Epithelial cell of esophagus (primary cell): ENCODE data around the gene PLA2G2C.

ENCODE experiments used
- DNase-seq: peaks from one replicate; pipeline ENCODE4 v3.0.0; 2010; ENCODE audit warnings: low read depth
- H3K4me3 ChIP-seq: 2 replicates; pipeline ENCODE4 v1.5.1; 2011; ENCODE audit warnings: mild to moderate bottlenecking, low read length, control low read depth
- CTCF ChIP-seq: IDR thresholded peaks from 2 replicates; pipeline ENCODE4 v1.5.1; 2011; ENCODE audit warnings: low read depth, mild to moderate bottlenecking, low read length, control low read depth, inconsistent platforms; ENCODE audit not compliant: insufficient read depth; ENCODE audit errors: missing control alignments

The PLA2G2C gene

DNA sequence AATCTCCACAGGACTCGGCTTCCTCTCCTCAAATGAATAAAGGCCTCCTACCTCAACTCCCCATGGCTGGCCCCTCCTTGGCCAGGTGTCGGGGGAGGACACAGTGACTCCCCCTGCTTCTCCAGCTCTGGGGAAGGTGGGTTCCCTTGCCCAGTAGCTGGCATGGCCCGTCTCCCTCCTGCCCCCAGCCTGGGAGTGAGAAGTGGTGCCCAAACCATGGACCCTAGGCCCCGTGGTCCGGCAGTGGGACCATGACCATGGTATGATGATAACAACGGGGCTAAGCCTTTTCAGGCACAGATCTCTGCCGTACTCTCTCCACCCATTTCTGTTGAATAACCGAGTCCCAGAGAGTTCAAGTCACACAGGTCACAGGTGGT, 36.0 kb downstream of the PLA2G2C start:
- no peak for TF ChIP-seq CTCF
- no peak overlapping the region for H3K4me3 ChIP-seq

DNA sequence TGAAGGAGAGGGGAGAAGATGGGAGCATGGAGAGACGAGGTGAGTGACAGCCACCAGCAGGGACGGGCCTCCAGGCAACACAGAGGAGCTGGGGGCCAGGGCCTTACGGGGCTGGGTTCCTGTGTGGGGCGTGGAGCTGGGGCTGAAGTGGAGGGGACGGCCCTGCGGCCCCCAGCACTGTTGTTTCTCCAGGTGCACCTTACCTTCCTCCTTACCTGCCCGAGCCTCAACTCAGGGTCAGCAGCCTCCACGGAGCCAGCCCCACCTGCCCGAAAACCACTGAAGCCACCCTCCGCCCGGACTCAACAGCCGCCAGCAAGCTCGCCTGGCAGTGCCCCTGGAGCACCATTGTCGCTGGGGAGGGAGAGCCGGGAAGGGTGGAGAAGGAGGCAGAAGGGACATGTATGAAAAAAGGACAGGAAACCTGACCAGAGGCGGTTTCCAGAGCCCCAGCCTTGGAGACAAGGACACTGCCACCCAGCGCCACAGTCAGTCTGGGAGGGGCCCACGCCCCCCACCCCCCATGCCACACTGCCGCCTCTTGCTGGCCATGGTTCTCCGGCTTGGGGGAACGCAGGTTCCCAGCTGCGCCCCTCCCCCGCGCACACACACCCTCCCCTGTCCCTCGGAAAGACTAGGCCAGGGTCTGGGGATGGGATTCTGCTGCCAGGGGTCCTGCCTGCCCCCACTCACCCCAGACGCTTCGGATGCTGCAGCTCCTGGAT, 36.6 kb downstream of the PLA2G2C start:
- no peak overlapping the region for H3K4me3 ChIP-seq
- DNase-seq = no peak
- no peak for TF ChIP-seq CTCF

More for the DNA sequence above, 36.0 kb downstream of the PLA2G2C start:
- no peak for DNase-seq

DNA sequence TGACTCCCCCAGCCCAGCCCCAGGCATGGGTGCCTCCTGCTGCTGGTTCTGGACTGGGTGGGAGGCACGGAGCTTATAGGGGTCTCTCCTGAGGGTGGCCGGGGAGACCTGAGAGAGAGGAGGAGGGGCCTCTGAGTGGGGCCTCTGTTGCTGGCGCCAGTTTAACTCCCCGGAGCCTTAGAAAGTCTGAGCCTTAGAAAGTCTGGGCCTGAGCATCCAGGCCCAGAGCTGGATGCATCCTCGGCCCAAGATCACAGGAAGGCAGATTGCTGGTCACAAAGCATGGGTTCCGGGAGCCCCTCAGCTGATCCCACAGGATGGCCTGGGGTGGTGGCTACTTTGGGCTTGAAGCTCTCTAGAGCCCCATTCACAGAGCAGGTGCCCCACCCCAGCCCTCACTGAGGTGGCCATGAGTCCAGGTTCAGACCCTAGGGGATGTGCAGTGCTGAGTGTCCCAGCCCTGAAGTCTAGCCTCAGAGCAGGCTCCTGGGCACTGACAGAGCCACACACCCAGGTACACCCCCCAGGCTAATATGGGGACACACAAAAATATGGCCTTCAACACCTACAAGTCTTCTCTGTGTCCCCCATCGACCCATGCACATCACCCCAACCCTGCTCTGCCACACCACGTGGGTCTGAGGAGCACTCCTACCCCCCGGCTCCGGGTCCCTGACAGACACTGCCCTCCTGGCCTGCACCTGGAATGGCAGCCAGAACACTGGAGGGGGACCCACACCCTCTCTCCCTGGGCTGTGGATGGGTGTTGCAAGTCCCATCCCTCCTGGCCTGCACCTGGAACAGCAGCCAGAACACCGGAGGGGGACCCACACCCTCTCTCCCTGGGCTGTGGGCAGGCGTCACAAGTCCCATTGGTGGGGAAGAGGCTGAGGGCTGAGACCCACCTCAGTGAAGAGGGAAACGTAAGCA, 37.5 kb downstream of the PLA2G2C start:
- DNase-seq = no peak
- H3K4me3 ChIP-seq = no peak overlapping the region
- no peak for TF ChIP-seq CTCF

DNA sequence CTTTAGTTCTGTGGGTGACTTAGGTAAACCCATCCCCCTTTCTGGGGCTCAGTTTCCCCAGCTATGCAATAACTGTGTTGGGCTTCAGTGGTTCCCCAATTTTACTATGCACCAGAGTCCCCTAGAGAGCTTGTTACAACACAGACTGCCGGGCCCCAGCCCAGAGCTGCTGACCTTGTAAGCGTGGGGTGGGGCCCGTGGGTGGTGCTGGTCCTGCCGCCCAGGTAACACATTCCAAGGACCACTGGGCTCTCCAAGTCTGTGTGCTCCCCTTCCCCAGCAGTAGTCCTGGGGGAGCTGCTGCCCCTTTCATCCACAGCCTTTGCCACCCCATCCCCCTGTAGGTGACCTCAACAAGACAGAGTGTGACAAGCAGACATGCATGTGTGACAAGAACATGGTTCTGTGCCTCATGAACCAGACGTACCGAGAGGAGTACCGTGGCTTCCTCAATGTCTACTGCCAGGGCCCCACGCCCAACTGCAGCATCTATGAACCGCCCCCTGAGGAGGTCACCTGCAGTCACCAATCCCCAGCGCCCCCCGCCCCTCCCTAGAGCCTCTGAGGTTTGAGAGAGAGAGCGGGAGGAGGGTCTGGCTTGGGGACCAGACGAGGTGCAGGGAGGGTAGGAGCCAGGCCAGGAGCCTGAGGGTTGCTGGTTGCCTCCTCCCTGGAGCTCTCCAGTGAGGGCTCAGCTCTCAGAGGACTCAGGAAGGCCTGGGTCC, 38.3 kb downstream of the PLA2G2C start:
- DNase-seq = no peak
- TF ChIP-seq CTCF = no peak
- H3K4me3 ChIP-seq = no peak overlapping the region

DNA sequence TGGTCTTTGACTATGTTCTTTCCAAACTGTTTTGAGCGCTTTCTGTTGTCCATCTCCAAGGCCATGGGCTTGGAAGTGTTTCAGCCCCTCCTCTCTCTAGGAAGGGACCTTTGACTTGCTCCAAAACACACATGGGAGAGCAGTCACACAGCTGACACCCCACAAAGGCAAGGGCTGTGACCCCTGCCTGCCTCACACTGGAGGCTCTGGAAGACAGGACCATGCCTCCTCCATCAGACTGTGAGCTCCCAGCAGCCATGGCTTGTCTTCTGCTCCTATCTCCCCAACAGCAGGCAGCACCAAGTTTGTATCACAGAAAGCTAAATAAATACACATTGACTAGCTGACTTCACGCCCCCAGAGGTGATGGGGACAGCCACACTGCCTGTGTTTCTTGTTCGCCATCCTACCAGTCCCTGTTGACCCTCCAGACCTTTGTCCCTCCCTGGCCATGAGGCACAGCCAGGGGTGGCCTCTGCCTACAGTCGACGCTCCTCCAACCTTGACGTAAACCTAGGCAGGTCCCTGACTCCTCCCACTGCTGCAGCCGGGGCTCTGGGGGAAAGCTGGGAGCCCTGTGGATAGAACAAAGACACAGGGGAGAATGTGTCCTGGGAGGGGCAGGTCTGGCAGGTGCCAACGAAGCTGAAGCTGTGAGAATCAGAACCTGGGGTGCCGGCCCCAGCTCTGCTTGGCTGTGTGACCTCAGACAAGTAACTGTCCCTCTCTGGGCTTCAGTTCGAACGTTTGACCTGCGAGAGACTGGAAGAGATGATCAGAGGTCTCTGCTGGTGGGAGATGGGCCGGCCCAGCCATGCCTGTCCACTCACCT, 42.4 kb downstream of the PLA2G2C start:
- H3K4me3 ChIP-seq = no peak overlapping the region
- TF ChIP-seq CTCF = no peak
- DNase-seq = no peak

GRCh38 chr1:20143318-20143717, 43.0 kb downstream of the PLA2G2C start:
- no peak for TF ChIP-seq CTCF
- no peak overlapping the region for H3K4me3 ChIP-seq
- no peak for DNase-seq
